Measurements from ENCODE around the gene FGF21.
A peak's percentile ranks its signal among the peaks of the same experiment; 100 is the strongest.
"Not testable (repeated sequence)": the region's sequence is repeated elsewhere in the genome, so short reads cannot be mapped to it uniquely, and the experiment has no call there.

Gene FGF21

GRCh38 chr19:48755084-48755641 is at the start of gene FGF21:
FGF21 (plus strand) TSS chr19:48755524; CDS start chr19:48756237, 713 bp downstream.
- peak; percentile 32 for DNase-seq

GRCh38 chr19:48708471-48708870 is 46.9 kb upstream of the FGF21 start:
- DNase-seq, result no peak

- DNase-seq, result no peak
These were observed 44.1 kb upstream of the FGF21 start for GRCh38 chr19:48711106-48711662.

- DNase-seq, result peak; percentile 32
These were observed 42.1 kb upstream of the FGF21 start for GRCh38 chr19:48713041-48713863.

GRCh38 chr19:48713864-48714755 is 41.2 kb upstream of the FGF21 start:
- DNase-seq, result peak; percentile 100

- DNase-seq, result no peak
These were observed 40.3 kb upstream of the FGF21 start for GRCh38 chr19:48714759-48715675.

- DNase-seq, result no peak
These were observed 39.6 kb upstream of the FGF21 start for GRCh38 chr19:48715681-48716171.

GRCh38 chr19:48716562-48717291 is 38.6 kb upstream of the FGF21 start:
- DNase-seq, result peak; percentile 56

- DNase-seq, result not testable (repeated sequence)
These were observed 37.2 kb upstream of the FGF21 start for GRCh38 chr19:48718106-48718505.

- no peak for DNase-seq
These were observed 36.6 kb upstream of the FGF21 start for GRCh38 chr19:48718711-48719231.

- DNase-seq, result peak; percentile 36
These were observed 35.8 kb upstream of the FGF21 start, which contains the start of gene MAMSTR for GRCh38 chr19:48719263-48720171. MAMSTR (minus strand) TSS chr19:48719725; CDS start chr19:48719031, 694 bp downstream.

GRCh38 chr19:48720251-48720612 is 35.1 kb upstream of the FGF21 start:
- no peak for DNase-seq

GRCh38 chr19:48720613-48721296 is 34.6 kb upstream of the FGF21 start:
- DNase-seq, result peak; percentile 99

- no peak for DNase-seq
These were observed 33.1 kb upstream of the FGF21 start for GRCh38 chr19:48722196-48722708.

- DNase-seq, result peak; percentile 41
These were observed 30.2 kb upstream of the FGF21 start for GRCh38 chr19:48724796-48725753.

- no peak for DNase-seq
These were observed 28.8 kb upstream of the FGF21 start for GRCh38 chr19:48726556-48726955.

GRCh38 chr19:48728911-48729664 is 26.2 kb upstream of the FGF21 start:
- DNase-seq, result no peak

Measured in NCI-H146 (cell line).